A673 (cell line): Measurements from ENCODE around the gene TNRC6C.

Source experiments
- CTCF ChIP-seq: fragments of 300-800, 200-600 bp; sonication (generic); conservative IDR thresholded peaks from 2 replicates; pipeline ENCODE4 v1.5.1; 2017; ENCODE audit warnings: low read depth, mild to moderate bottlenecking, antibody characterized with exemption, low read length, moderate library complexity, mixed read lengths
- EZH2 ChIP-seq: fragments of 200-600 bp; sonication (generic); IDR thresholded peaks from 2 replicates; pipeline ENCODE4 v1.6.1; 2017; ENCODE audit warnings: borderline replicate concordance, low read depth, mild to moderate bottlenecking, mixed read lengths, antibody characterized with exemption, low read length; ENCODE audit not compliant: poor library complexity, severe bottlenecking

- TF ChIP-seq CTCF (no peak), EZH2 (no peak)
These were observed 188.4 kb downstream of the TNRC6C start for GRCh38 chr17:78146881-78147280.
